HepG2 (cell line): ENCODE data around the gene C3orf22. TPM values are rescaled to one million over a fixed set of nuclear protein-coding genes. Genes with fewer than 3 reads are reported as not detected.

ENCODE experiments used
- AHDC1 ChIP-seq: sonication (generic); formaldehyde crosslinking; IDR thresholded peaks from 2 replicates; pipeline ENCODE4 v1.5.1; 2020; ENCODE audit warnings: mild to moderate bottlenecking, missing genetic modification reagents, borderline replicate concordance
- ATF3 ChIP-seq: sonication (generic); formaldehyde crosslinking; IDR thresholded peaks from 2 replicates; pipeline ENCODE4 v1.4.0; 2020; ENCODE audit warnings: missing genetic modification reagents
- BCL6 ChIP-seq: IDR thresholded peaks from 2 replicates; pipeline ENCODE4 v1.6.1; 2016; ENCODE audit warnings: missing genetic modification reagents, missing compliant biosample characterization
- CBX5 ChIP-seq: sonication (generic); formaldehyde crosslinking; IDR thresholded peaks from 2 replicates; pipeline ENCODE4 v1.4.0; 2020; ENCODE audit warnings: missing genetic modification reagents, borderline replicate concordance
- CTCF ChIP-seq: sonication (generic); formaldehyde crosslinking; IDR thresholded peaks from 2 replicates; pipeline ENCODE4 v1.5.0; 2020; ENCODE audit warnings: mild to moderate bottlenecking, missing genetic modification reagents, moderate library complexity
- DNMT3B ChIP-seq: conservative IDR thresholded peaks from 2 replicates; pipeline ENCODE4 v1.6.1; 2016; ENCODE audit warnings: missing biosample characterization, control low read depth
- HDAC6 ChIP-seq: fragments of 200-600 bp; sonication (generic); IDR thresholded peaks from 2 replicates; pipeline ENCODE4 v1.7.0; 2017; ENCODE audit warnings: mild to moderate bottlenecking, antibody characterized with exemption, low read length, low read depth
- IKZF1 ChIP-seq: fragments of 450-650 bp; IDR thresholded peaks from 2 replicates; pipeline ENCODE4 v1.7.1; 2016
- IRF2 ChIP-seq: IDR thresholded peaks from 2 replicates; pipeline ENCODE4 v1.6.1; 2018; ENCODE audit warnings: missing genetic modification reagents, missing compliant biosample characterization
- KAT7 ChIP-seq: IDR thresholded peaks from 2 replicates; pipeline ENCODE4 v1.6.1; 2018; ENCODE audit warnings: borderline replicate concordance, missing compliant biosample characterization
- KLF9 ChIP-seq: IDR thresholded peaks from 2 replicates; pipeline ENCODE4 v1.6.1; 2016; ENCODE audit warnings: low read depth
- MATR3 ChIP-seq: sonication (generic); formaldehyde crosslinking; IDR thresholded peaks from 2 replicates; pipeline ENCODE4 v1.4.0; 2020; ENCODE audit warnings: missing genetic modification reagents
- MIER3 ChIP-seq: IDR thresholded peaks from 2 replicates; pipeline ENCODE4 v1.6.1; 2016; ENCODE audit warnings: missing compliant biosample characterization, borderline replicate concordance
- MLLT10 ChIP-seq: sonication (generic); formaldehyde crosslinking; IDR thresholded peaks from 2 replicates; pipeline ENCODE4 v1.4.0; 2020; ENCODE audit warnings: missing genetic modification reagents
- PPARG ChIP-seq: conservative IDR thresholded peaks from 2 replicates; pipeline ENCODE4 v1.6.1; 2016; ENCODE audit warnings: missing biosample characterization, missing genetic modification reagents
- RBM22 ChIP-seq: fragments of 200-400 bp; formaldehyde crosslinking; optimal IDR thresholded peaks from 2 replicates; pipeline ENCODE3; 2017; ENCODE audit warnings: mild to moderate bottlenecking, low read length, moderate library complexity
- TRAFD1 ChIP-seq: sonication (generic); formaldehyde crosslinking; IDR thresholded peaks from 2 replicates; pipeline ENCODE4 v1.5.1; 2020; ENCODE audit warnings: missing genetic modification reagents, mild to moderate bottlenecking, borderline replicate concordance
- ZMYM3 ChIP-seq: sonication (generic); formaldehyde crosslinking; IDR thresholded peaks from 2 replicates; pipeline ENCODE4 v1.5.1; 2020; ENCODE audit warnings: mild to moderate bottlenecking, missing genetic modification reagents
- ZNF326 ChIP-seq: sonication (generic); formaldehyde crosslinking; IDR thresholded peaks from 2 replicates; pipeline ENCODE4 v1.4.0; 2020; ENCODE audit warnings: missing genetic modification reagents, borderline replicate concordance
- ZNF576 ChIP-seq: sonication (generic); formaldehyde crosslinking; IDR thresholded peaks from 2 replicates; pipeline ENCODE4 v1.4.0; 2020; ENCODE audit warnings: mild to moderate bottlenecking, missing genetic modification reagents
- ZNF766 ChIP-seq: sonication (generic); formaldehyde crosslinking; IDR thresholded peaks from 2 replicates; pipeline ENCODE4 v1.5.0; 2020; ENCODE audit warnings: missing genetic modification reagents, borderline replicate concordance
- ZNF841 ChIP-seq: sonication (generic); formaldehyde crosslinking; IDR thresholded peaks from 2 replicates; pipeline ENCODE4 v1.8.1; 2023; ENCODE audit warnings: missing genetic modification reagents, borderline replicate concordance
- polyA plus RNA-seq, 8 experiments: library from polyadenylated mRNA; depleted of rRNA in 3 of 8; stranded (reverse) in 7 of 8; unstranded in 1 of 8; fragments of >200 nt; fragmentation: Illumina TruSeq in 4 of 8; extraction: Trizol in 4 of 8; gene quantifications; 2 replicates each; pipeline versions ENCODE4 v1.2.1 to v1.2.3, GENCODE V29; 2011 to 2016; ENCODE audit warnings: low read depth in 4 of 8, missing spikeins in 1 of 8, mixed read lengths in 1 of 8; ENCODE audit not compliant: insufficient read depth in 1 of 8
- total RNA-seq, 5 experiments: library from RNA; depleted of rRNA; stranded (reverse); fragments of >200 nt; fragmentation: Illumina TruSeq; extraction: Trizol; gene quantifications; 2 replicates each; pipeline ENCODE4 v1.2.3, GENCODE V29; 2016; ENCODE audit warnings: low read depth in 1 of 5

C3orf22 gene
- total and polyA plus RNA-seq, 2 of the 13 experiments (the other 11 are each of a cell fraction or from before 2014, with no cell fraction given) = not detected

GRCh38 chr3:126517291-126517951, 41.3 kb downstream of the C3orf22 start, which contains the start of gene UROC1 (continued):
- TF ChIP-seq ATF3 (CRISPR knock-in tag) (no peak), TRAFD1 (CRISPR knock-in tag) (peak; percentile 26; the same call in 1 of the 2 replicates), CTCF (CRISPR knock-in tag) (0 out of 2 replicates have a peak, but pooled peaks have one; percentile 3), AHDC1 (CRISPR knock-in tag) (peak; percentile 49; the same call in 1 of the 2 replicates), ZNF576 (CRISPR knock-in tag) (no peak), PPARG (CRISPR knock-in tag) (no peak; the same call in 1 of the 2 replicates), CBX5 (CRISPR knock-in tag) (no peak; the same call in 1 of the 2 replicates), MATR3 (no peak), IRF2 (CRISPR knock-in tag) (no peak), ZNF326 (CRISPR knock-in tag) (no peak), ZMYM3 (peak; percentile 55), ZNF841 (CRISPR knock-in tag) (no peak), KLF9 (CRISPR knock-in tag) (no peak), HDAC6 (no peak), KAT7 (CRISPR knock-in tag) (no peak), MLLT10 (CRISPR knock-in tag) (no peak), BCL6 (no peak), IKZF1 (no peak), MIER3 (CRISPR knock-in tag) (no peak), ZNF766 (CRISPR knock-in tag) (no peak), DNMT3B (CRISPR knock-in tag) (no peak), RBM22 (no peak)
